Natural killer cell (primary cell): ENCODE results near the gene MTARC1. TPM values are rescaled to one million over a fixed set of nuclear protein-coding genes. Genes with fewer than 3 reads are reported as not detected.

ENCODE experiments used
- ATAC-seq, 3 donors: fragments of 150-1000 bp in 2 of 3; fragments of 200-7000 bp in 1 of 3; cut with Tn5 transposase; 1 replicate in 1 of 3; 2 replicates in 2 of 3; pipeline ENCODE4 v1.10.0; 2021; ENCODE audit warnings: mild to moderate bottlenecking in 2 of 3, moderate library complexity in 2 of 3
- DNase-seq, 2 donors: peaks; one replicate each; pipeline versions ENCODE4 v3.0.0 to v3.0.0-alpha.2; 2013 to 2021; ENCODE audit warnings: mixed read lengths in 1 of 2
- H3K27ac ChIP-seq: one replicate; pipeline ENCODE4 v1.5.1; 2013; ENCODE audit warnings: mild to moderate bottlenecking, low read length
- H3K27me3 ChIP-seq: one replicate; pipeline ENCODE4 v1.6.1; 2013; ENCODE audit warnings: low read length; ENCODE audit not compliant: control insufficient read depth, insufficient read depth
- H3K36me3 ChIP-seq: one replicate; pipeline ENCODE4 v1.6.1; 2013; ENCODE audit warnings: low read length; ENCODE audit not compliant: control insufficient read depth, insufficient read depth
- H3K4me1 ChIP-seq: one replicate; pipeline ENCODE4 v1.6.1; 2013; ENCODE audit warnings: low read length; ENCODE audit not compliant: control insufficient read depth, insufficient read depth
- H3K4me3 ChIP-seq: one replicate; pipeline ENCODE4 v1.5.1; 2013; ENCODE audit warnings: low read length
- H3K9me3 ChIP-seq: one replicate; pipeline ENCODE4 v1.6.1; 2013; ENCODE audit warnings: low read length; ENCODE audit not compliant: control insufficient read depth, insufficient read depth
- H3K27ac Mint-ChIP-seq, 2 donors: one replicate each; pipeline ENCODE4 v1.8.0; 2022; ENCODE audit warnings: mild to moderate bottlenecking in 2 of 2, mixed read lengths in 2 of 2, moderate library complexity in 1 of 2
- H3K27me3 Mint-ChIP-seq, 2 donors: one replicate each; pipeline ENCODE4 v1.8.0; 2022; ENCODE audit warnings: low read depth in 2 of 2, mixed read lengths in 2 of 2
- H3K36me3 Mint-ChIP-seq: one replicate; pipeline ENCODE4 v1.8.0; 2022; ENCODE audit warnings: mixed read lengths
- H3K4me1 Mint-ChIP-seq, 2 donors: one replicate each; pipeline ENCODE4 v1.8.0; 2022; ENCODE audit warnings: mixed read lengths in 2 of 2
- H3K4me3 Mint-ChIP-seq: one replicate; pipeline ENCODE4 v1.8.0; 2022; ENCODE audit warnings: mild to moderate bottlenecking, moderate library complexity, mixed read lengths
- H3K9me3 Mint-ChIP-seq, 2 donors: one replicate each; pipeline ENCODE4 v1.8.0; 2022; ENCODE audit warnings: mixed read lengths in 2 of 2
- CTCF ChIP-seq: fragments of 200-600 bp; IDR thresholded peaks from one replicate; pipeline ENCODE4 v1.8.0; 2022; ENCODE audit warnings: antibody characterized with exemption
- WGBS: methylation state at CpG from one replicate; pipeline ENCODE4 v1.1.7; 2013; ENCODE audit warnings: missing lambda C conversion rate; ENCODE audit not compliant: insufficient coverage; 5-methylcytosine and 5-hydroxymethylcytosine counted together
- intact Hi-C: fragments of 100-400 bp; cut with micrococcal nuclease; formaldehyde crosslinking; loops from one replicate; pipeline ENCODE4 v1.14.2; 2022
- total RNA-seq, 4 donors: library from RNA; stranded (reverse); fragments of 120-200 nt in 1 of 4; gene quantifications; one replicate each; pipeline versions ENCODE4 v1.2.3 to v1.2.4, GENCODE V29; 2013 to 2022

The MTARC1 gene
- total RNA-seq, 3 donors from 2014 or later (not counting 1 experiment from before 2014, with no cell fraction given) = 0.52 to 2.5 TPM; not detected in 1

GRCh38 chr1:220757441-220757840 is 29.3 kb upstream of the MTARC1 start:
- Mint-ChIP-seq H3K4me1 (no peaks in the 10 kb centered on the region), H3K36me3 (no peaks in the 10 kb centered on the region), H3K27me3 (peaks cover 14 to 15% of the 10 kb centered on the region in 2 donors), H3K4me3 (no peak overlapping the region), H3K27ac (no peak overlapping the region), H3K9me3 (no peaks in the 10 kb centered on the region)
- no peak for DNase-seq
- no peaks in the 10 kb centered on the region for H3K4me1 ChIP-seq
- no peaks in the 10 kb centered on the region for H3K9me3 ChIP-seq
- intact Hi-C loops = no loop called here
- TF ChIP-seq CTCF = no peak
- H3K36me3 ChIP-seq = no peaks in the 10 kb centered on the region
- H3K27me3 ChIP-seq = no peaks in the 10 kb centered on the region
- WGBS = 54% methylated on average over 2 of the region's 3 CpGs
- ATAC-seq = no peak
- H3K4me3 ChIP-seq = no peak overlapping the region
- H3K27ac ChIP-seq = no peak overlapping the region

- Histone ChIP-seq H3K36me3 (no peaks in the 10 kb centered on the region), H3K4me1 (no peaks in the 10 kb centered on the region), H3K4me3 (no peak overlapping the region), H3K27me3 (no peaks in the 10 kb centered on the region), H3K27ac (no peak overlapping the region), H3K9me3 (no peaks in the 10 kb centered on the region)
- Mint-ChIP-seq H3K9me3 (no peaks in the 10 kb centered on the region), H3K27ac (no peak overlapping the region), H3K36me3 (no peaks in the 10 kb centered on the region), H3K27me3 (peaks cover 14 to 15% of the 10 kb centered on the region in 2 donors), H3K4me3 (no peak overlapping the region), H3K4me1 (no peaks in the 10 kb centered on the region)
- no peak for TF ChIP-seq CTCF
- ATAC-seq = no peak
- intact Hi-C loops = no loop called here
- no peak for DNase-seq
- 93% methylated on average over 3 of the region's 3 CpGs for WGBS
Observed at GRCh38 chr1:220759147-220759546, 27.6 kb upstream of the MTARC1 start.

- Mint-ChIP-seq H3K27ac (no peak overlapping the region), H3K4me3 (no peak overlapping the region), H3K36me3 (no peaks in the 10 kb centered on the region), H3K27me3 (peaks cover 6 to 15% of the 10 kb centered on the region in 2 donors), H3K9me3 (no peaks in the 10 kb centered on the region), H3K4me1 (no peaks in the 10 kb centered on the region)
- no peak for DNase-seq
- no peak for ATAC-seq
- intact Hi-C loops = no loop called here
- Histone ChIP-seq H3K27ac (no peak overlapping the region), H3K36me3 (no peaks in the 10 kb centered on the region), H3K9me3 (no peaks in the 10 kb centered on the region), H3K4me1 (no peaks in the 10 kb centered on the region), H3K27me3 (no peaks in the 10 kb centered on the region), H3K4me3 (no peak overlapping the region)
- WGBS = 84% methylated on average over 7 of the region's 7 CpGs
- no peak for TF ChIP-seq CTCF
Observed at GRCh38 chr1:220761688-220762427, 24.9 kb upstream of the MTARC1 start.

- Mint-ChIP-seq H3K9me3 (no peaks in the 10 kb centered on the region), H3K27ac (no peak overlapping the region), H3K4me1 (no peaks in the 10 kb centered on the region), H3K4me3 (no peak overlapping the region), H3K36me3 (no peaks in the 10 kb centered on the region), H3K27me3 (peaks cover 0 to 8% of the 10 kb centered on the region in 2 donors)
- H3K27ac ChIP-seq = no peak overlapping the region
- WGBS = 84% methylated on average over 3 of the region's 3 CpGs
- H3K27me3 ChIP-seq = no peaks in the 10 kb centered on the region
- DNase-seq = no peak
- intact Hi-C loops = no loop called here
- ATAC-seq = no peak
- H3K36me3 ChIP-seq = no peaks in the 10 kb centered on the region
- no peaks in the 10 kb centered on the region for H3K4me1 ChIP-seq
- no peak for TF ChIP-seq CTCF
- no peaks in the 10 kb centered on the region for H3K9me3 ChIP-seq
- H3K4me3 ChIP-seq = no peak overlapping the region
Observed at GRCh38 chr1:220764757-220765156, 22.0 kb upstream of the MTARC1 start.
